B cell (primary cell): ENCODE data around the gene DPM2. TPM values are rescaled to one million over a fixed set of nuclear protein-coding genes. Genes with fewer than 3 reads are reported as not detected.
A peak's percentile ranks its signal among the peaks of the same experiment; 100 is the strongest.

Experiments
- ATAC-seq: fragments of 200-7000 bp; cut with Tn5 transposase; one replicate; pipeline ENCODE4 v1.10.0; 2021; ENCODE audit warnings: low read depth, mild to moderate bottlenecking, moderate number of reproducible peaks, moderate library complexity
- CTCF ChIA-PET: fragments of 350-600 bp; sonication (Branson Sonifier 250); formaldehyde crosslinking; loops from one replicate; lab custom pipeline; 2021; ENCODE audit warnings: antibody characterized with exemption, inconsistent platforms; lab: Charles Lee
- POLR2A ChIA-PET: fragments of 350-600 bp; sonication (Branson Sonifier 250); formaldehyde crosslinking; loops from one replicate; lab custom pipeline; 2021; ENCODE audit warnings: antibody characterized with exemption; lab: Charles Lee
- DNase-seq: peaks from one replicate; pipeline ENCODE4 v3.0.0; 2013
- H2AFZ ChIP-seq: 2 replicates; pipeline ENCODE4 v1.6.1; 2012; ENCODE audit warnings: mild to moderate bottlenecking, low read depth, low read length; ENCODE audit not compliant: insufficient read depth, poor library complexity, severe bottlenecking
- H3K27ac ChIP-seq, 2 donors: 1 replicate in 1 of 2; 2 replicates in 1 of 2; pipeline ENCODE4 v1.5.1; 2012 to 2013; ENCODE audit warnings: low read length in 2 of 2, mild to moderate bottlenecking in 2 of 2, moderate library complexity in 1 of 2
- H3K27me3 ChIP-seq, 4 experiments: fragments of 200-600 bp in 1 of 4; sonication (generic) in 1 of 4; replicated peaks in 1 of 4; 1 replicate in 2 of 4; 2 replicates in 2 of 4; pipeline versions ENCODE4 v1.6.1 to v1.7.0; 2013 to 2016; ENCODE audit warnings: low read length in 3 of 4, mild to moderate bottlenecking in 2 of 4, mixed read lengths in 1 of 4, moderate library complexity in 1 of 4; ENCODE audit not compliant: insufficient read depth in 4 of 4, control insufficient read depth in 3 of 4; ENCODE audit errors: control extremely low read depth in 1 of 4
- H3K36me3 ChIP-seq, 2 experiments: replicated peaks in 1 of 2; 1 replicate in 1 of 2; 2 replicates in 1 of 2; pipeline versions ENCODE4 v1.6.1 to v1.7.1; 2013; ENCODE audit warnings: low read length in 1 of 2; ENCODE audit not compliant: insufficient read depth in 2 of 2, control insufficient read depth in 1 of 2; ENCODE audit errors: control extremely low read depth in 1 of 2, extremely low read depth in 1 of 2
- H3K4me1 ChIP-seq, 2 donors: fragments of 200-600 bp in 1 of 2; sonication (generic) in 1 of 2; 1 replicate in 1 of 2; 2 replicates in 1 of 2; pipeline versions ENCODE4 v1.5.1 to v1.6.1; 2013 to 2017; ENCODE audit warnings: low read length in 2 of 2; ENCODE audit not compliant: control insufficient read depth in 2 of 2, insufficient read depth in 2 of 2
- H3K4me2 ChIP-seq: replicated peaks from 2 replicates; pipeline ENCODE3; 2012; ENCODE audit warnings: mild to moderate bottlenecking, low read depth, low read length; ENCODE audit not compliant: poor library complexity, severe bottlenecking
- H3K4me3 ChIP-seq, 5 experiments: fragments of 200-600 bp in 1 of 5; sonication (generic) in 1 of 5; 1 replicate in 3 of 5; 2 replicates in 2 of 5; pipeline versions ENCODE4 v1.5.1 to v1.7.0; 2011 to 2016; ENCODE audit warnings: low read length in 4 of 5, mild to moderate bottlenecking in 4 of 5, low read depth in 2 of 5, control low read depth in 1 of 5, moderate library complexity in 1 of 5; ENCODE audit not compliant: insufficient read depth in 1 of 5; ENCODE audit errors: control extremely low read depth in 1 of 5, extremely low read depth in 1 of 5
- H3K79me2 ChIP-seq: fragments of 200-600 bp; sonication (generic); one replicate; pipeline ENCODE4 v1.6.0; 2016; ENCODE audit warnings: low read length; ENCODE audit not compliant: control insufficient read depth, insufficient read depth
- H3K9ac ChIP-seq: fragments of 200-600 bp; sonication (generic); 2 replicates; pipeline ENCODE4 v1.6.1; 2017; ENCODE audit warnings: mild to moderate bottlenecking, low read length, moderate library complexity
- H3K9me3 ChIP-seq, 3 donors: one replicate each; pipeline versions ENCODE4 v1.6.1 to v1.7.1; 2013; ENCODE audit warnings: low read length in 2 of 3; ENCODE audit not compliant: control insufficient read depth in 2 of 3, insufficient read depth in 1 of 3; ENCODE audit errors: control extremely low read depth in 1 of 3
- H4K20me1 ChIP-seq: 2 replicates; pipeline ENCODE4 v1.6.0; 2012; ENCODE audit warnings: mild to moderate bottlenecking, low read length; ENCODE audit not compliant: insufficient read depth, control insufficient read depth, poor library complexity, severe bottlenecking
- H3K27ac Mint-ChIP-seq: one replicate; pipeline ENCODE4 v1.8.0; 2021; ENCODE audit warnings: mixed read lengths
- H3K27me3 Mint-ChIP-seq: one replicate; pipeline ENCODE4 v1.8.0; 2021; ENCODE audit warnings: mixed read lengths
- H3K4me1 Mint-ChIP-seq: one replicate; pipeline ENCODE4 v1.8.0; 2021; ENCODE audit warnings: mixed read lengths
- H3K4me3 Mint-ChIP-seq: one replicate; pipeline ENCODE4 v1.8.0; 2021; ENCODE audit warnings: mixed read lengths
- H3K9me3 Mint-ChIP-seq: one replicate; pipeline ENCODE4 v1.8.0; 2022; ENCODE audit warnings: mixed read lengths; ENCODE audit not compliant: insufficient read depth
- CTCF ChIP-seq: fragments of 200-600 bp; IDR thresholded peaks from one replicate; pipeline ENCODE4 v1.8.0; 2022; ENCODE audit warnings: antibody characterized with exemption, mild to moderate bottlenecking
- EZH2 ChIP-seq: IDR thresholded peaks from 2 replicates; pipeline ENCODE4 v1.6.1; 2012; ENCODE audit warnings: borderline replicate concordance, low read depth, mild to moderate bottlenecking, moderate library complexity, low read length; ENCODE audit not compliant: insufficient read depth, poor library complexity, severe bottlenecking
- WGBS: methylation state at CpG from one replicate; pipeline ENCODE4 v1.1.5; 2013; ENCODE audit warnings: missing lambda C conversion rate; ENCODE audit not compliant: insufficient coverage; 5-methylcytosine and 5-hydroxymethylcytosine counted together
- intact Hi-C: fragments of 100-400 bp; cut with micrococcal nuclease; formaldehyde crosslinking; loops from one replicate; pipeline ENCODE4 v1.10.0; 2022
- polyA plus RNA-seq: library from polyadenylated mRNA; depleted of rRNA; stranded (reverse); fragments of >200 nt; gene quantifications from 2 replicates; pipeline ENCODE4 v1.2.3, GENCODE V29; 2012
- total RNA-seq, 2 donors: library from RNA; stranded (reverse); fragments of 120-200 nt in 1 of 2; gene quantifications; 1 replicate in 1 of 2; 2 replicates in 1 of 2; pipeline versions ENCODE4 v1.2.3 to v1.2.4, GENCODE V29; 2013 to 2022

Gene DPM2
- total and polyA plus RNA-seq, 2 donors (not counting 1 experiment from before 2014, with no cell fraction given), result 34.1 to 42.9 TPM

GRCh38 chr9:127968700-127969383 lies 31.2 kb upstream of the DPM2 start:
- peaks cover 99% of the 10 kb centered on the region for H3K79me2 ChIP-seq
- peaks cover 90% of the 10 kb centered on the region for H4K20me1 ChIP-seq
- H3K9me3 Mint-ChIP-seq, result no peaks in the 10 kb centered on the region
- H3K4me3 ChIP-seq, result no peak overlapping the region
- H3K4me2 ChIP-seq, result peak overlapping the region; percentile 76
- no peak overlapping the region for H2AFZ ChIP-seq
- intact Hi-C loops, result no loop called here
- H3K27ac ChIP-seq, result peak overlapping the region in 1 of 2 donors; percentile 97
- CTCF ChIA-PET, result interaction anchor here (1.6 to 20.6 kb wide), 4 partner anchors 11 to 66 kb away, joined by 6 to 282 read pairs (median 94); no protein-coding TSS in a partner anchor
- ATAC-seq, result no peak
- TF ChIP-seq EZH2 (no peak), CTCF (no peak)
- POLR2A ChIA-PET, result interaction anchor here (0.6 kb wide), 1 partner anchor 17 kb away, joined by 5 read pairs; no protein-coding TSS in a partner anchor
- H3K9ac ChIP-seq, result no peak overlapping the region
- peak overlapping the region; percentile 65 for H3K4me3 Mint-ChIP-seq
- no peaks in the 10 kb centered on the region for H3K27me3 Mint-ChIP-seq
- H3K27me3 ChIP-seq, result no peaks in the 10 kb centered on the region
- peaks cover 86 to 98% of the 10 kb centered on the region in 2 donors for H3K4me1 ChIP-seq
- peaks cover 0 to 16% of the 10 kb centered on the region in 2 experiments for H3K36me3 ChIP-seq
- peaks cover 95% of the 10 kb centered on the region for H3K4me1 Mint-ChIP-seq
- H3K9me3 ChIP-seq, result no peaks in the 10 kb centered on the region
- WGBS, result 96% methylated on average over 7 of the region's 10 CpGs
- no peak for DNase-seq
- H3K27ac Mint-ChIP-seq, result peak overlapping the region; percentile 96

GRCh38 chr9:127968042-127968441 lies 30.4 kb upstream of the DPM2 start:
- Histone ChIP-seq H3K9ac (no peak overlapping the region), H2AFZ (no peak overlapping the region), H3K36me3 (peaks cover 0 to 13% of the 10 kb centered on the region in 2 experiments), H3K79me2 (peaks cover 99% of the 10 kb centered on the region), H3K27me3 (no peaks in the 10 kb centered on the region), H4K20me1 (peaks cover 90% of the 10 kb centered on the region), H3K4me3 (no peak overlapping the region), H3K9me3 (no peaks in the 10 kb centered on the region), H3K4me2 (peak overlapping the region; percentile 47), H3K4me1 (peaks cover 84 to 98% of the 10 kb centered on the region in 2 donors), H3K27ac (peak overlapping the region in 1 of 2 donors; percentile 97)
- 100% methylated on average over 1 of the region's 3 CpGs for WGBS
- no peaks in the 10 kb centered on the region for H3K9me3 Mint-ChIP-seq
- peak overlapping the region; percentile 11 for H3K4me3 Mint-ChIP-seq
- intact Hi-C loops, result no loop called here
- TF ChIP-seq EZH2 (no peak), CTCF (no peak)
- H3K4me1 Mint-ChIP-seq, result peaks cover 95% of the 10 kb centered on the region
- no peak for ATAC-seq
- DNase-seq, result no peak
- POLR2A ChIA-PET, result interaction anchor here (1.1 kb wide), 1 partner anchor 12 kb away, joined by 6 read pairs; the partner anchor contains the start of gene EEIG1
- H3K27me3 Mint-ChIP-seq, result no peaks in the 10 kb centered on the region
- CTCF ChIA-PET, result interaction anchor here (0.7 to 2.5 kb wide), 6 partner anchors 11 to 67 kb away, joined by 3 to 9 read pairs (median 6); no protein-coding TSS in a partner anchor
- peak overlapping the region; percentile 81 for H3K27ac Mint-ChIP-seq
